Ovary (tissue), 3 donors: ENCODE data around the gene LUC7L2.

ENCODE experiments used
- CTCF ChIP-seq, 3 donors: fragments of 450-650 bp in 2 of 3; fragments of 200-600 bp in 1 of 3; IDR thresholded peaks; one replicate each; pipeline versions ENCODE4 v1.5.1 to v1.8.0; 2016 to 2022; ENCODE audit warnings: antibody characterized with exemption in 3 of 3, mild to moderate bottlenecking in 1 of 3
- POLR2A ChIP-seq: fragments of 450-650 bp; IDR thresholded peaks from one replicate; pipeline ENCODE4 v1.6.1; 2017; ENCODE audit warnings: antibody characterized with exemption, mild to moderate bottlenecking, moderate library complexity
- donor health status: DM: no; HTN: no; CAD: no.

- TF ChIP-seq CTCF (IDR thresholded peaks at IDR 0.05) = no peak
- TF ChIP-seq POLR2A = no peak
These were observed 91.2 kb downstream of the LUC7L2 start for GRCh38 chr7:139450851-139451250.
